B cell (primary cell): ENCODE data around the gene HTRA2. TPM values are rescaled to one million over a fixed set of nuclear protein-coding genes. Genes with fewer than 3 reads are reported as not detected.

ENCODE experiments used
- ATAC-seq: fragments of 200-7000 bp; cut with Tn5 transposase; one replicate; pipeline ENCODE4 v1.10.0; 2021; ENCODE audit warnings: low read depth, mild to moderate bottlenecking, moderate number of reproducible peaks, moderate library complexity
- CTCF ChIA-PET: fragments of 350-600 bp; sonication (Branson Sonifier 250); formaldehyde crosslinking; loops from one replicate; lab custom pipeline; 2021; ENCODE audit warnings: antibody characterized with exemption, inconsistent platforms; lab: Charles Lee
- POLR2A ChIA-PET: fragments of 350-600 bp; sonication (Branson Sonifier 250); formaldehyde crosslinking; loops from one replicate; lab custom pipeline; 2021; ENCODE audit warnings: antibody characterized with exemption; lab: Charles Lee
- DNase-seq: peaks from one replicate; pipeline ENCODE4 v3.0.0; 2013
- H2AFZ ChIP-seq: 2 replicates; pipeline ENCODE4 v1.6.1; 2012; ENCODE audit warnings: mild to moderate bottlenecking, low read depth, low read length; ENCODE audit not compliant: insufficient read depth, poor library complexity, severe bottlenecking
- H3K27ac ChIP-seq, 2 donors: 1 replicate in 1 of 2; 2 replicates in 1 of 2; pipeline ENCODE4 v1.5.1; 2012 to 2013; ENCODE audit warnings: low read length in 2 of 2, mild to moderate bottlenecking in 2 of 2, moderate library complexity in 1 of 2
- H3K27me3 ChIP-seq, 4 experiments: fragments of 200-600 bp in 1 of 4; sonication (generic) in 1 of 4; replicated peaks in 1 of 4; 1 replicate in 2 of 4; 2 replicates in 2 of 4; pipeline versions ENCODE4 v1.6.1 to v1.7.0; 2013 to 2016; ENCODE audit warnings: low read length in 3 of 4, mild to moderate bottlenecking in 2 of 4, mixed read lengths in 1 of 4, moderate library complexity in 1 of 4; ENCODE audit not compliant: insufficient read depth in 4 of 4, control insufficient read depth in 3 of 4; ENCODE audit errors: control extremely low read depth in 1 of 4
- H3K36me3 ChIP-seq, 2 experiments: replicated peaks in 1 of 2; 1 replicate in 1 of 2; 2 replicates in 1 of 2; pipeline versions ENCODE4 v1.6.1 to v1.7.1; 2013; ENCODE audit warnings: low read length in 1 of 2; ENCODE audit not compliant: insufficient read depth in 2 of 2, control insufficient read depth in 1 of 2; ENCODE audit errors: control extremely low read depth in 1 of 2, extremely low read depth in 1 of 2
- H3K4me1 ChIP-seq, 2 donors: fragments of 200-600 bp in 1 of 2; sonication (generic) in 1 of 2; 1 replicate in 1 of 2; 2 replicates in 1 of 2; pipeline versions ENCODE4 v1.5.1 to v1.6.1; 2013 to 2017; ENCODE audit warnings: low read length in 2 of 2; ENCODE audit not compliant: control insufficient read depth in 2 of 2, insufficient read depth in 2 of 2
- H3K4me2 ChIP-seq: replicated peaks from 2 replicates; pipeline ENCODE3; 2012; ENCODE audit warnings: mild to moderate bottlenecking, low read depth, low read length; ENCODE audit not compliant: poor library complexity, severe bottlenecking
- H3K4me3 ChIP-seq, 5 experiments: fragments of 200-600 bp in 1 of 5; sonication (generic) in 1 of 5; 1 replicate in 3 of 5; 2 replicates in 2 of 5; pipeline versions ENCODE4 v1.5.1 to v1.7.0; 2011 to 2016; ENCODE audit warnings: low read length in 4 of 5, mild to moderate bottlenecking in 4 of 5, low read depth in 2 of 5, control low read depth in 1 of 5, moderate library complexity in 1 of 5; ENCODE audit not compliant: insufficient read depth in 1 of 5; ENCODE audit errors: control extremely low read depth in 1 of 5, extremely low read depth in 1 of 5
- H3K79me2 ChIP-seq: fragments of 200-600 bp; sonication (generic); one replicate; pipeline ENCODE4 v1.6.0; 2016; ENCODE audit warnings: low read length; ENCODE audit not compliant: control insufficient read depth, insufficient read depth
- H3K9ac ChIP-seq: fragments of 200-600 bp; sonication (generic); 2 replicates; pipeline ENCODE4 v1.6.1; 2017; ENCODE audit warnings: mild to moderate bottlenecking, low read length, moderate library complexity
- H3K9me3 ChIP-seq, 3 donors: one replicate each; pipeline versions ENCODE4 v1.6.1 to v1.7.1; 2013; ENCODE audit warnings: low read length in 2 of 3; ENCODE audit not compliant: control insufficient read depth in 2 of 3, insufficient read depth in 1 of 3; ENCODE audit errors: control extremely low read depth in 1 of 3
- H4K20me1 ChIP-seq: 2 replicates; pipeline ENCODE4 v1.6.0; 2012; ENCODE audit warnings: mild to moderate bottlenecking, low read length; ENCODE audit not compliant: insufficient read depth, control insufficient read depth, poor library complexity, severe bottlenecking
- H3K27ac Mint-ChIP-seq: one replicate; pipeline ENCODE4 v1.8.0; 2021; ENCODE audit warnings: mixed read lengths
- H3K27me3 Mint-ChIP-seq: one replicate; pipeline ENCODE4 v1.8.0; 2021; ENCODE audit warnings: mixed read lengths
- H3K4me1 Mint-ChIP-seq: one replicate; pipeline ENCODE4 v1.8.0; 2021; ENCODE audit warnings: mixed read lengths
- H3K4me3 Mint-ChIP-seq: one replicate; pipeline ENCODE4 v1.8.0; 2021; ENCODE audit warnings: mixed read lengths
- H3K9me3 Mint-ChIP-seq: one replicate; pipeline ENCODE4 v1.8.0; 2022; ENCODE audit warnings: mixed read lengths; ENCODE audit not compliant: insufficient read depth
- EZH2 ChIP-seq: IDR thresholded peaks from 2 replicates; pipeline ENCODE4 v1.6.1; 2012; ENCODE audit warnings: borderline replicate concordance, low read depth, mild to moderate bottlenecking, moderate library complexity, low read length; ENCODE audit not compliant: insufficient read depth, poor library complexity, severe bottlenecking
- WGBS: methylation state at CpG from one replicate; pipeline ENCODE4 v1.1.5; 2013; ENCODE audit warnings: missing lambda C conversion rate; ENCODE audit not compliant: insufficient coverage; 5-methylcytosine and 5-hydroxymethylcytosine counted together
- intact Hi-C: fragments of 100-400 bp; cut with micrococcal nuclease; formaldehyde crosslinking; loops from one replicate; pipeline ENCODE4 v1.10.0; 2022
- polyA plus RNA-seq: library from polyadenylated mRNA; depleted of rRNA; stranded (reverse); fragments of >200 nt; gene quantifications from 2 replicates; pipeline ENCODE4 v1.2.3, GENCODE V29; 2012
- total RNA-seq, 2 donors: library from RNA; stranded (reverse); fragments of 120-200 nt in 1 of 2; gene quantifications; 1 replicate in 1 of 2; 2 replicates in 1 of 2; pipeline versions ENCODE4 v1.2.3 to v1.2.4, GENCODE V29; 2013 to 2022
- TF ChIP-seq, protein P1 (sequence below): fragments of 200-600 bp; IDR thresholded peaks from one replicate; pipeline ENCODE4 v1.8.0; 2022; ENCODE audit warnings: antibody characterized with exemption, mild to moderate bottlenecking

Gene HTRA2
- total and polyA plus RNA-seq, 2 donors (not counting 1 experiment from before 2014, with no cell fraction given), result 52.8 to 111 TPM

DNA sequence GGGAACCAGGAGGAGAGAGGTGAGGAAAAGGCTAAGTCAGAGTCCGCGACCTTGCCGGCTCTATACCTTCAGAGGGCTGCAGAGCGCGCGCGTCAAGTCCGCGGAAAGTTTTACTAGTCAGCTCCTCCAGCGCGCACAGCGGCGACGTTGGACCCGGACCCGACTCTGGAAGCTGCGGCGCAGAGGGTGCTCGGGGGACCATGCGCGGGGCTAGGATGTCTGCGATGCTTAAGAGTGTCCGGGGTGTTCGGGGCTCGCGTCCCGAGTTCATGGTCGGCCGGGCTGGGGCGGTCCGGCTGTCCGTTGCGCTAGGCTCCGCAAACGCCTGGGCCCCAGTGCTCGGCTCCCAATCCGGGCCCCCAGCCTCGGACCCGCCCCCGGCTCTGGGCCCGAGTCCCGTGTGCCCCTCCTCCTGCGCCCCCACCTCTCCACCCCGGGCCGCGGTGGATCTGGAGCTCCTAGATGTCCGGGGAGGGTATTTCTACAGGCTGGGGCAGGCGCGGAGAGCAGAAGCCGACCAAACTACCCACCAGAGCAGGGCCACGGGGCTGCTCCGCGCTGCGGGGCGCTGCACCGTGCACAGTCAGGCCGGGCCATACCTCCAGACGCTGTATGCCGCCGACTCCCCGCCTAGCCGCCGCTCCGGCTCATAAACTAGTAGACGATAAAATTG is 30.3 kb upstream of the HTRA2 start, which contains the start of gene LBX2:
LBX2 (minus strand) TSS at position 337 of the 673 bp plus-strand sequence; CDS start at position 271, 66 bp downstream.
- peaks cover 52% of the 10 kb centered on the region for H3K4me1 Mint-ChIP-seq
- peaks cover 0 to 74% (median 38%) of the 10 kb centered on the region in 4 experiments for H3K27me3 ChIP-seq
- CTCF ChIA-PET, result interaction anchor here (1.7 to 3.0 kb wide), 2 partner anchors 14 to 87 kb away, joined by 4 to 11 read pairs; no protein-coding TSS in a partner anchor

More for the DNA sequence above, 30.3 kb upstream of the HTRA2 start, which contains the start of gene LBX2:
- Histone ChIP-seq H3K79me2 (no peaks in the 10 kb centered on the region), H3K27ac (no peak within 1 kb of the TSS), H3K4me2 (peak within 1 kb of the TSS; percentile 91), H3K4me3 (peak within 1 kb of the TSS; percentile 26 to 69 (median 38)), H3K9me3 (peaks cover 0 to 31% (median 0%) of the 10 kb centered on the region in 3 donors), H3K4me1 (peaks cover 49 to 54% of the 10 kb centered on the region in 2 donors), H2AFZ (peak within 1 kb of the TSS; percentile 64), H4K20me1 (no peaks in the 10 kb centered on the region), H3K36me3 (peaks cover 0 to 2% of the 10 kb centered on the region in 2 experiments), H3K9ac (peak within 1 kb of the TSS; percentile 70)
- peak within 1 kb of the TSS; percentile 64 for H3K27ac Mint-ChIP-seq
- peaks cover 57% of the 10 kb centered on the region for H3K27me3 Mint-ChIP-seq
- ATAC-seq (no peak), DNase-seq (peak; percentile 61)
- 5% methylated on average over 59 of the region's 65 CpGs for WGBS
- peak within 1 kb of the TSS; percentile 92 for H3K4me3 Mint-ChIP-seq
- POLR2A ChIA-PET, result interaction anchor here (0.6 to 1.9 kb wide), 4 partner anchors 8 to 124 kb away, joined by 3 to 7 read pairs (median 4); partner anchors contain the start of gene PCGF1
- TF ChIP-seq, protein P1, sequence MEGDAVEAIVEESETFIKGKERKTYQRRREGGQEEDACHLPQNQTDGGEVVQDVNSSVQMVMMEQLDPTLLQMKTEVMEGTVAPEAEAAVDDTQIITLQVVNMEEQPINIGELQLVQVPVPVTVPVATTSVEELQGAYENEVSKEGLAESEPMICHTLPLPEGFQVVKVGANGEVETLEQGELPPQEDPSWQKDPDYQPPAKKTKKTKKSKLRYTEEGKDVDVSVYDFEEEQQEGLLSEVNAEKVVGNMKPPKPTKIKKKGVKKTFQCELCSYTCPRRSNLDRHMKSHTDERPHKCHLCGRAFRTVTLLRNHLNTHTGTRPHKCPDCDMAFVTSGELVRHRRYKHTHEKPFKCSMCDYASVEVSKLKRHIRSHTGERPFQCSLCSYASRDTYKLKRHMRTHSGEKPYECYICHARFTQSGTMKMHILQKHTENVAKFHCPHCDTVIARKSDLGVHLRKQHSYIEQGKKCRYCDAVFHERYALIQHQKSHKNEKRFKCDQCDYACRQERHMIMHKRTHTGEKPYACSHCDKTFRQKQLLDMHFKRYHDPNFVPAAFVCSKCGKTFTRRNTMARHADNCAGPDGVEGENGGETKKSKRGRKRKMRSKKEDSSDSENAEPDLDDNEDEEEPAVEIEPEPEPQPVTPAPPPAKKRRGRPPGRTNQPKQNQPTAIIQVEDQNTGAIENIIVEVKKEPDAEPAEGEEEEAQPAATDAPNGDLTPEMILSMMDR, result no peak
- TF ChIP-seq EZH2, result peak; percentile 81
- no peaks in the 10 kb centered on the region for H3K9me3 Mint-ChIP-seq
- intact Hi-C loops, result loop anchor here (5.0 kb wide), 1 partner anchor 33 kb away; no protein-coding TSS in a partner anchor
